ENCODE results near the gene CDH6. TPM values are rescaled to one million over a fixed set of nuclear protein-coding genes. Genes with fewer than 3 reads are reported as not detected.

CDH6 gene
- total RNA-seq, 1 experiment from 2014 or later: not detected

DNA sequence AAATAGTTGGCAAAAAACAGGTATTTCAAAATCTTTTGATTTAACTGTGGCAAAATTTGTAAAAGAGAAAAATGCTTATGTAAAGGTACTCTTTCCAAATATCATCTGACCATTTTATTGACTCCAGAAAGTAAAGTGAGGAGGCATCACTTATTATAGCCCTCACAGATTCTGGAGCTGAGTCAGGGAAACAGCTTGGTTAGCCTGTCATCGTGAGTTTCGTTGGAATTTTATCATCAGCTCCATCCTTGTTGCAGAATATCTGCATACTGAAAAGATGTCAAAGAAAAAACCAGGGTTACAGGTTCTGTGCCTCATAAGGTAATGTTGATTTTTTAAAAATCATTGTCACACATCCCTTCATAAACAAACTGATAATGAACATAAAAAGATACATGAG is 74.8 kb downstream of the CDH6 start:
- no peak for DNase-seq
- Histone ChIP-seq H3K9me2 (ENCODE audit: insufficient read depth) (no peaks in the 10 kb centered on the region), H3K9me3 (ENCODE audit: insufficient read depth, low read depth) (no peaks in the 10 kb centered on the region), H3K4me2 (no peak overlapping the region), H3K27me3 (ENCODE audit: insufficient read depth, low read depth) (no peaks in the 10 kb centered on the region), H2AFZ (no peak overlapping the region), H3K36me3 (ENCODE audit: low read depth) (no peaks in the 10 kb centered on the region), H3K4me1 (replicated peaks; ENCODE audit: insufficient read depth) (no peaks in the 10 kb centered on the region), H4K20me1 (ENCODE audit: insufficient read depth) (no peaks in the 10 kb centered on the region), H3K79me2 (ENCODE audit: low read depth) (no peaks in the 10 kb centered on the region), H3K27ac (no peak overlapping the region), H3K4me3 (no peak overlapping the region), H3F3A (ENCODE audit: insufficient read depth, low read depth) (no peaks in the 10 kb centered on the region)
- BruUV-seq (replicated peaks): no TSS peak
- ChIA-PET POLR2A (ENCODE audit: unreplicated experiment) (no interaction called here), CTCF (no interaction called here)
- intact Hi-C loops (cut with micrococcal nuclease; ENCODE audit: unreplicated experiment): no loop called here
- TF ChIP-seq, protein P1, sequence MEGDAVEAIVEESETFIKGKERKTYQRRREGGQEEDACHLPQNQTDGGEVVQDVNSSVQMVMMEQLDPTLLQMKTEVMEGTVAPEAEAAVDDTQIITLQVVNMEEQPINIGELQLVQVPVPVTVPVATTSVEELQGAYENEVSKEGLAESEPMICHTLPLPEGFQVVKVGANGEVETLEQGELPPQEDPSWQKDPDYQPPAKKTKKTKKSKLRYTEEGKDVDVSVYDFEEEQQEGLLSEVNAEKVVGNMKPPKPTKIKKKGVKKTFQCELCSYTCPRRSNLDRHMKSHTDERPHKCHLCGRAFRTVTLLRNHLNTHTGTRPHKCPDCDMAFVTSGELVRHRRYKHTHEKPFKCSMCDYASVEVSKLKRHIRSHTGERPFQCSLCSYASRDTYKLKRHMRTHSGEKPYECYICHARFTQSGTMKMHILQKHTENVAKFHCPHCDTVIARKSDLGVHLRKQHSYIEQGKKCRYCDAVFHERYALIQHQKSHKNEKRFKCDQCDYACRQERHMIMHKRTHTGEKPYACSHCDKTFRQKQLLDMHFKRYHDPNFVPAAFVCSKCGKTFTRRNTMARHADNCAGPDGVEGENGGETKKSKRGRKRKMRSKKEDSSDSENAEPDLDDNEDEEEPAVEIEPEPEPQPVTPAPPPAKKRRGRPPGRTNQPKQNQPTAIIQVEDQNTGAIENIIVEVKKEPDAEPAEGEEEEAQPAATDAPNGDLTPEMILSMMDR (conservative IDR thresholded peaks at IDR 0.05): no peak
- TF ChIP-seq EZH2 (IDR thresholded peaks at IDR 0.05; ENCODE audit: low read depth): no peak

GRCh38 chr5:31268686-31269085 is 75.2 kb downstream of the CDH6 start:
- TF ChIP-seq, protein P1 (conservative IDR thresholded peaks at IDR 0.05): no peak
- TF ChIP-seq EZH2 (IDR thresholded peaks at IDR 0.05; ENCODE audit: low read depth): no peak
- Histone ChIP-seq H3K36me3 (ENCODE audit: low read depth) (no peaks in the 10 kb centered on the region), H3K79me2 (ENCODE audit: low read depth) (no peaks in the 10 kb centered on the region), H2AFZ (no peak overlapping the region), H3F3A (ENCODE audit: insufficient read depth, low read depth) (no peaks in the 10 kb centered on the region), H3K4me2 (no peak overlapping the region), H3K4me3 (no peak overlapping the region), H3K27me3 (ENCODE audit: insufficient read depth, low read depth) (no peaks in the 10 kb centered on the region), H3K27ac (no peak overlapping the region), H4K20me1 (ENCODE audit: insufficient read depth) (no peaks in the 10 kb centered on the region), H3K9me2 (ENCODE audit: insufficient read depth) (no peaks in the 10 kb centered on the region), H3K4me1 (replicated peaks; ENCODE audit: insufficient read depth) (no peaks in the 10 kb centered on the region), H3K9me3 (ENCODE audit: insufficient read depth, low read depth) (no peaks in the 10 kb centered on the region)
- intact Hi-C loops (cut with micrococcal nuclease; ENCODE audit: unreplicated experiment): no loop called here
- DNase-seq: no peak
- POLR2A ChIA-PET (ENCODE audit: unreplicated experiment): no interaction called here
- no TSS peak for BruUV-seq (replicated peaks)
- CTCF ChIA-PET: no interaction called here

DNA sequence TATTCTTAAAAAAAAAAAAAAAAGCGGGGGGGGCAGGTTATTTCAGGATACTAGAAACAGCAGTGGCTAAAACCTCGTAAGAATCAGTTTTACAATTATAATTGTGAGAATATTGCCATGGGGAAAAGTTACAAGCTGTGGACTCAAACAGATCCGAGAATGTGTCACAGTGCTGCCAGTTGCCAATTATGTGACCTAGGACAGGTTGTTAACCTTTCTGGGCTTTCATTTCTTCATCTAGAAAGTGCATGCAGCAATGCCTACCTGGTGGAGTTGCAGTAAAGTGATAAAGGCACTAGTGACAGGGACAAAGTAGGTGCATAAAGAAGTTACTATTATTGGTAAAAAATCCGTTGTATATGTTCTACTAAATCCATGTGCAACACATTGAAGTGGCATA is 75.8 kb downstream of the CDH6 start:
- no peak for DNase-seq
- POLR2A ChIA-PET (ENCODE audit: unreplicated experiment): no interaction called here
- Histone ChIP-seq H3K4me1 (replicated peaks; ENCODE audit: insufficient read depth) (no peaks in the 10 kb centered on the region), H2AFZ (no peak overlapping the region), H3K4me3 (no peak overlapping the region), H3K79me2 (ENCODE audit: low read depth) (no peaks in the 10 kb centered on the region), H3K27me3 (ENCODE audit: insufficient read depth, low read depth) (no peaks in the 10 kb centered on the region), H3K4me2 (no peak overlapping the region), H4K20me1 (ENCODE audit: insufficient read depth) (no peaks in the 10 kb centered on the region), H3K9me2 (ENCODE audit: insufficient read depth) (no peaks in the 10 kb centered on the region), H3K27ac (no peak overlapping the region), H3K9me3 (ENCODE audit: insufficient read depth, low read depth) (no peaks in the 10 kb centered on the region), H3K36me3 (ENCODE audit: low read depth) (no peaks in the 10 kb centered on the region), H3F3A (ENCODE audit: insufficient read depth, low read depth) (no peaks in the 10 kb centered on the region)
- intact Hi-C loops (cut with micrococcal nuclease; ENCODE audit: unreplicated experiment): no loop called here
- no TSS peak for BruUV-seq (replicated peaks)
- CTCF ChIA-PET: no interaction called here
- no peak for TF ChIP-seq EZH2 (IDR thresholded peaks at IDR 0.05; ENCODE audit: low read depth)
- TF ChIP-seq, protein P1 (conservative IDR thresholded peaks at IDR 0.05): no peak
